Testis (tissue), 2 donors: Measurements from ENCODE around the gene SPEN.

Experiments
- POLR2A ChIP-seq: fragments of 450-650 bp; IDR thresholded peaks from one replicate; pipeline ENCODE4 v1.6.1; 2017; ENCODE audit warnings: antibody characterized with exemption, mild to moderate bottlenecking, moderate library complexity
- TF ChIP-seq, protein P1 (sequence below), 3 experiments: fragments of 450-650 bp in 2 of 3; fragments of 200-600 bp in 1 of 3; sonication (generic) in 1 of 3; IDR thresholded peaks; one replicate each; pipeline ENCODE4 v1.5.1; 2016 to 2019; ENCODE audit warnings: antibody characterized with exemption in 3 of 3, mild to moderate bottlenecking in 2 of 3, moderate library complexity in 1 of 3

DNA sequence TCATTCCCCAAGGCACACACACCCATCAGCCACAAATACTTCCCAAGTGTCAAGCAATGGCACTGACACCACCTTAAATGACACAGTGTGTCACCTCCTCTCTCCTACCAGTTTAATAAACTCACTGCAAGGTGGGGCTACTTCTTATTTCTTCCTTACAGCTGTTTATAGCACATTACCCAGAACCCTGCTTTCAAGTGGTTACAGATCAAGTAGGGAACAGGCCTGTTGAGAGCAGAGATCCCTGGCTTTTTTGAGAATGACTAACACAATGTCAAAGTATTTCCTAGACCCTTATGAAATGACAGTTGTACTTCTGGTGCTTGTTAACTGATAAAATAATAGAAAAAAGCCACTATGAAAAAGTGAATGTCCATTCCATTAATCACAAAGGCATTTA lies 108.6 kb downstream of the SPEN start:
- TF ChIP-seq POLR2A = no peak
- TF ChIP-seq, protein P1, sequence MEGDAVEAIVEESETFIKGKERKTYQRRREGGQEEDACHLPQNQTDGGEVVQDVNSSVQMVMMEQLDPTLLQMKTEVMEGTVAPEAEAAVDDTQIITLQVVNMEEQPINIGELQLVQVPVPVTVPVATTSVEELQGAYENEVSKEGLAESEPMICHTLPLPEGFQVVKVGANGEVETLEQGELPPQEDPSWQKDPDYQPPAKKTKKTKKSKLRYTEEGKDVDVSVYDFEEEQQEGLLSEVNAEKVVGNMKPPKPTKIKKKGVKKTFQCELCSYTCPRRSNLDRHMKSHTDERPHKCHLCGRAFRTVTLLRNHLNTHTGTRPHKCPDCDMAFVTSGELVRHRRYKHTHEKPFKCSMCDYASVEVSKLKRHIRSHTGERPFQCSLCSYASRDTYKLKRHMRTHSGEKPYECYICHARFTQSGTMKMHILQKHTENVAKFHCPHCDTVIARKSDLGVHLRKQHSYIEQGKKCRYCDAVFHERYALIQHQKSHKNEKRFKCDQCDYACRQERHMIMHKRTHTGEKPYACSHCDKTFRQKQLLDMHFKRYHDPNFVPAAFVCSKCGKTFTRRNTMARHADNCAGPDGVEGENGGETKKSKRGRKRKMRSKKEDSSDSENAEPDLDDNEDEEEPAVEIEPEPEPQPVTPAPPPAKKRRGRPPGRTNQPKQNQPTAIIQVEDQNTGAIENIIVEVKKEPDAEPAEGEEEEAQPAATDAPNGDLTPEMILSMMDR (IDR thresholded peaks at IDR 0.05) = no peak
